ENCODE data around the gene MPC1.

The MPC1 gene

DNA sequence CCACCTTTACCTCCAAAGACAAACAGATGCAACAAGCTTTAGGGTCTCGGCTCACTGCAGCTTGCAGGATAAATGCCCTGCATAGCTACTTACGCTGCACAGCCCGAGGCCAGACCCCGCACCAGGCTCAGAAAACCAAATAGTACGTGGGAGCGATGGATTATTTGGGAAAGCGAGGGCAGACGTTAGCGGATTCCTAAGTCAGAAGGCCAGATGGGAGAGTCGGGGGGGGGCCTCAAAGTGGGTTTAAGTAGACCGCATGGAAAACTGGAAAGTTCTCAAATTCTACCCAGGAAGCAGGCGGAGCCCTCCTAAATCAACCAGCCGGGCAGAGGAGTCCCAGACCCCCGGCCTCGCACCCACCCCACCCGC lies 40.8 kb downstream of the MPC1 start:
- peaks cover 0 to under 1% of the 10 kb centered on the region in 2 experiments for H3K27me3 ChIP-seq (ENCODE audit: control insufficient read depth in 1 of 2, insufficient read depth in 1 of 2, low read length in 2 of 2)
- peak overlapping the region; percentile 95 for H4K91ac ChIP-seq (ENCODE audit: low read length)
- peak overlapping the region in 1 of 2 experiments; percentile 91 for H3K23ac ChIP-seq (ENCODE audit: low read length in 2 of 2)
- peak overlapping the region; percentile 90 for H3K4me2 ChIP-seq (ENCODE audit: low read length, poor library complexity, severe bottlenecking)
- H2BK120ac ChIP-seq (ENCODE audit: low read depth, low read length) = peak overlapping the region; percentile 85
- peak overlapping the region; percentile 73 for H2BK15ac ChIP-seq (ENCODE audit: low read depth, poor library complexity, severe bottlenecking)
- peak overlapping the region; percentile 24 for H2BK5ac ChIP-seq (ENCODE audit: low read depth, low read length, poor library complexity, severe bottlenecking)
- DNase-seq = no peak
- peak overlapping the region; percentile 83 to 93 for H3K4ac ChIP-seq (ENCODE audit: low read depth in 1 of 2, low read length in 2 of 2)
- peak overlapping the region; percentile 97 for H4K8ac ChIP-seq (ENCODE audit: low read length)
- H2AFZ ChIP-seq (ENCODE audit: low read depth, low read length) = peak overlapping the region; percentile 95
- peak overlapping the region; percentile 68 for H2AK5ac ChIP-seq (ENCODE audit: low read length, severe bottlenecking)
- WGBS = 2% methylated on average over 9 of the region's 16 CpGs
- peak overlapping the region in 1 of 2 experiments; percentile 47 for H2BK12ac ChIP-seq (ENCODE audit: low read length in 2 of 2)
- H3K79me1 ChIP-seq (replicated peaks; ENCODE audit: low read length, poor library complexity, severe bottlenecking) = peaks cover 11% of the 10 kb centered on the region
- H3K4me3 ChIP-seq (ENCODE audit: insufficient read depth in 1 of 2, low read depth in 1 of 2, low read length in 2 of 2) = peak overlapping the region; percentile 96 to 99
- H3K27ac ChIP-seq (ENCODE audit: low read length, poor library complexity, severe bottlenecking) = no peak overlapping the region
- H3K14ac ChIP-seq (ENCODE audit: low read length in 2 of 2) = peak overlapping the region; percentile 59 to 99
- H3K4me1 ChIP-seq (ENCODE audit: control insufficient read depth, insufficient read depth, low read depth, low read length) = peaks cover 10% of the 10 kb centered on the region
- peaks cover 4 to 18% of the 10 kb centered on the region in 2 experiments for H3K36me3 ChIP-seq (ENCODE audit: control insufficient read depth in 1 of 2, insufficient read depth in 2 of 2, low read depth in 1 of 2, low read length in 2 of 2)
- H3K18ac ChIP-seq (ENCODE audit: low read depth in 1 of 2, low read length in 2 of 2) = peak overlapping the region; percentile 94 to 99
- no peaks in the 10 kb centered on the region for H3K9me3 ChIP-seq (ENCODE audit: control insufficient read depth, low read length)
- H3K9ac ChIP-seq (ENCODE audit: low read length) = peak overlapping the region; percentile 97

DNA sequence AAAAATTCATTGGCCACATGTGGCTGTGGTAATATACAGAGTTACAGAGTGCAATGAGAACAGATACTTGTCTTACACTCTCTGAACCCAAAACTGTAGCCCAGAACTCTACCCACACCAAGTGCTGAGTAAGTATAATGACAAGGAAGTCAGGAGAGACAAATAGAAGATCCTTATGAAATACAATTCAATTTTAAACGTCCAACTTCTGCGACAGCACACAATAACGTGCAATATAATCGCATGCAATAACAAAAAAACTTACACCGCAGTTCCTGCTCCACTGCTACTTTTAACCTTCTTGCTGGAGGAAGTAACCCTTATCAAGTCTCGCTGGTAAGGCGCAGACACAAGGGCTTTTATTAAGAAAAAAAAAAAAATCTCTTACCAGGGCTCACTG lies 41.3 kb downstream of the MPC1 start:
- H3K18ac ChIP-seq (ENCODE audit: low read depth in 1 of 2, low read length in 2 of 2) = no peak overlapping the region
- WGBS = 67% methylated on average over 7 of the region's 7 CpGs

GRCh38 chr6:166338854-166339253 lies 43.9 kb downstream of the MPC1 start:
- Histone ChIP-seq H2BK120ac (ENCODE audit: low read depth, low read length) (no peak overlapping the region), H4K91ac (ENCODE audit: low read length) (no peak overlapping the region), H3K27ac (ENCODE audit: low read length, poor library complexity, severe bottlenecking) (no peak overlapping the region), H2BK5ac (ENCODE audit: low read depth, low read length, poor library complexity, severe bottlenecking) (no peak overlapping the region), H3K4ac (ENCODE audit: low read depth in 1 of 2, low read length in 2 of 2) (no peak overlapping the region), H3K18ac (ENCODE audit: low read depth in 1 of 2, low read length in 2 of 2) (no peak overlapping the region), H3K79me1 (replicated peaks; ENCODE audit: low read length, poor library complexity, severe bottlenecking) (peaks cover 19% of the 10 kb centered on the region), H3K4me2 (ENCODE audit: low read length, poor library complexity, severe bottlenecking) (no peak overlapping the region), H3K4me3 (ENCODE audit: insufficient read depth in 1 of 2, low read depth in 1 of 2, low read length in 2 of 2) (no peak overlapping the region), H2BK15ac (ENCODE audit: low read depth, poor library complexity, severe bottlenecking) (no peak overlapping the region), H4K8ac (ENCODE audit: low read length) (no peak overlapping the region), H3K4me1 (ENCODE audit: control insufficient read depth, insufficient read depth, low read depth, low read length) (peaks cover 11% of the 10 kb centered on the region), H3K14ac (ENCODE audit: low read length in 2 of 2) (no peak overlapping the region), H3K9me3 (ENCODE audit: control insufficient read depth, low read length) (no peaks in the 10 kb centered on the region), H3K23ac (ENCODE audit: low read length in 2 of 2) (no peak overlapping the region), H3K9ac (ENCODE audit: low read length) (no peak overlapping the region), H2AFZ (ENCODE audit: low read depth, low read length) (no peak overlapping the region), H2AK5ac (ENCODE audit: low read length, severe bottlenecking) (no peak overlapping the region), H2BK12ac (ENCODE audit: low read length in 2 of 2) (no peak overlapping the region), H3K36me3 (ENCODE audit: control insufficient read depth in 1 of 2, insufficient read depth in 2 of 2, low read depth in 1 of 2, low read length in 2 of 2) (peaks cover 22 to 46% of the 10 kb centered on the region in 2 experiments), H3K27me3 (ENCODE audit: control insufficient read depth in 1 of 2, insufficient read depth in 1 of 2, low read length in 2 of 2) (no peaks in the 10 kb centered on the region)
- no peak for DNase-seq
- WGBS = 99% methylated on average over 9 of the region's 9 CpGs

More for the DNA sequence above, 41.3 kb downstream of the MPC1 start:
- Histone ChIP-seq H3K36me3 (ENCODE audit: control insufficient read depth in 1 of 2, insufficient read depth in 2 of 2, low read depth in 1 of 2, low read length in 2 of 2) (peaks cover 9 to 22% of the 10 kb centered on the region in 2 experiments), H3K23ac (ENCODE audit: low read length in 2 of 2) (no peak overlapping the region), H3K9me3 (ENCODE audit: control insufficient read depth, low read length) (no peaks in the 10 kb centered on the region), H3K14ac (ENCODE audit: low read length in 2 of 2) (no peak overlapping the region), H3K4me2 (ENCODE audit: low read length, poor library complexity, severe bottlenecking) (peak overlapping the region; percentile 90), H2BK120ac (ENCODE audit: low read depth, low read length) (no peak overlapping the region), H2BK15ac (ENCODE audit: low read depth, poor library complexity, severe bottlenecking) (no peak overlapping the region), H4K91ac (ENCODE audit: low read length) (no peak overlapping the region), H3K9ac (ENCODE audit: low read length) (peak overlapping the region; percentile 97), H2BK12ac (ENCODE audit: low read length in 2 of 2) (no peak overlapping the region), H3K4me3 (ENCODE audit: insufficient read depth in 1 of 2, low read depth in 1 of 2, low read length in 2 of 2) (peak overlapping the region in 1 of 2 experiments; percentile 99), H4K8ac (ENCODE audit: low read length) (no peak overlapping the region), H3K27ac (ENCODE audit: low read length, poor library complexity, severe bottlenecking) (no peak overlapping the region), H2BK5ac (ENCODE audit: low read depth, low read length, poor library complexity, severe bottlenecking) (no peak overlapping the region), H3K4ac (ENCODE audit: low read depth in 1 of 2, low read length in 2 of 2) (no peak overlapping the region), H3K79me1 (replicated peaks; ENCODE audit: low read length, poor library complexity, severe bottlenecking) (peaks cover 13% of the 10 kb centered on the region), H2AFZ (ENCODE audit: low read depth, low read length) (no peak overlapping the region), H3K4me1 (ENCODE audit: control insufficient read depth, insufficient read depth, low read depth, low read length) (peaks cover 11% of the 10 kb centered on the region), H3K27me3 (ENCODE audit: control insufficient read depth in 1 of 2, insufficient read depth in 1 of 2, low read length in 2 of 2) (no peaks in the 10 kb centered on the region), H2AK5ac (ENCODE audit: low read length, severe bottlenecking) (no peak overlapping the region)
- no peak for DNase-seq

GRCh38 chr6:166336847-166337246 lies 45.9 kb downstream of the MPC1 start:
- DNase-seq = no peak
- no peak overlapping the region for H2AFZ ChIP-seq (ENCODE audit: low read depth, low read length)
- H2BK5ac ChIP-seq (ENCODE audit: low read depth, low read length, poor library complexity, severe bottlenecking) = no peak overlapping the region
- H3K9me3 ChIP-seq (ENCODE audit: control insufficient read depth, low read length) = no peaks in the 10 kb centered on the region
- H3K4me3 ChIP-seq (ENCODE audit: insufficient read depth in 1 of 2, low read depth in 1 of 2, low read length in 2 of 2) = no peak overlapping the region
- H2AK5ac ChIP-seq (ENCODE audit: low read length, severe bottlenecking) = no peak overlapping the region
- H4K91ac ChIP-seq (ENCODE audit: low read length) = no peak overlapping the region
- H3K9ac ChIP-seq (ENCODE audit: low read length) = no peak overlapping the region
- 100% methylated on average over 3 of the region's 3 CpGs for WGBS
- H3K4me2 ChIP-seq (ENCODE audit: low read length, poor library complexity, severe bottlenecking) = no peak overlapping the region
- no peak overlapping the region for H3K23ac ChIP-seq (ENCODE audit: low read length in 2 of 2)
- no peak overlapping the region for H4K8ac ChIP-seq (ENCODE audit: low read length)
- no peaks in the 10 kb centered on the region for H3K27me3 ChIP-seq (ENCODE audit: control insufficient read depth in 1 of 2, insufficient read depth in 1 of 2, low read length in 2 of 2)
- H3K79me1 ChIP-seq (replicated peaks; ENCODE audit: low read length, poor library complexity, severe bottlenecking) = peaks cover 23% of the 10 kb centered on the region
- no peak overlapping the region for H3K14ac ChIP-seq (ENCODE audit: low read length in 2 of 2)
- H2BK12ac ChIP-seq (ENCODE audit: low read length in 2 of 2) = no peak overlapping the region
- no peak overlapping the region for H3K4ac ChIP-seq (ENCODE audit: low read depth in 1 of 2, low read length in 2 of 2)
- no peak overlapping the region for H2BK15ac ChIP-seq (ENCODE audit: low read depth, poor library complexity, severe bottlenecking)
- no peak overlapping the region for H2BK120ac ChIP-seq (ENCODE audit: low read depth, low read length)
- no peak overlapping the region for H3K18ac ChIP-seq (ENCODE audit: low read depth in 1 of 2, low read length in 2 of 2)
- peaks cover 15% of the 10 kb centered on the region for H3K4me1 ChIP-seq (ENCODE audit: control insufficient read depth, insufficient read depth, low read depth, low read length)
- H3K36me3 ChIP-seq (ENCODE audit: control insufficient read depth in 1 of 2, insufficient read depth in 2 of 2, low read depth in 1 of 2, low read length in 2 of 2) = peaks cover 30 to 49% of the 10 kb centered on the region in 2 experiments
- H3K27ac ChIP-seq (ENCODE audit: low read length, poor library complexity, severe bottlenecking) = no peak overlapping the region
